ENCODE data around the gene MARCHF6.
A peak's percentile ranks its signal among the peaks of the same experiment; 100 is the strongest.
"Not testable (repeated sequence)": the region's sequence is repeated elsewhere in the genome, so short reads cannot be mapped to it uniquely, and the experiment has no call there.

MARCHF6 gene

GRCh38 chr5:10332301-10332700 lies 21.2 kb upstream of the MARCHF6 start:
- Mint-ChIP-seq H3K36me3 (ENCODE audit: low read depth) (no peaks in the 10 kb centered on the region), H3K4me3 (no peak overlapping the region), H3K9me3 (no peaks in the 10 kb centered on the region), H3K27me3 (peaks cover 35% of the 10 kb centered on the region), H3K4me1 (peaks cover 5% of the 10 kb centered on the region), H3K27ac (no peak overlapping the region)
- DNase-seq (no peak), ATAC-seq (peak; percentile 64)

- peaks cover 5% of the 10 kb centered on the region for H3K4me1 Mint-ChIP-seq
- H3K27ac Mint-ChIP-seq = no peak overlapping the region
- H3K27me3 Mint-ChIP-seq = peaks cover 35% of the 10 kb centered on the region
- H3K36me3 Mint-ChIP-seq (ENCODE audit: low read depth) = no peaks in the 10 kb centered on the region
- ATAC-seq (peak; percentile 44), DNase-seq (peak; percentile 26)
- peak overlapping the region; percentile 84 for H3K4me3 Mint-ChIP-seq
- H3K9me3 Mint-ChIP-seq = no peaks in the 10 kb centered on the region
These were observed 20.1 kb upstream of the MARCHF6 start for GRCh38 chr5:10333154-10334006.

- Mint-ChIP-seq H3K4me3 (no peak overlapping the region), H3K27ac (no peak overlapping the region), H3K9me3 (no peaks in the 10 kb centered on the region), H3K4me1 (peaks cover 5% of the 10 kb centered on the region), H3K27me3 (peaks cover 35% of the 10 kb centered on the region), H3K36me3 (ENCODE audit: low read depth) (no peaks in the 10 kb centered on the region)
- DNase-seq (no peak), ATAC-seq (no peak)
These were observed 18.7 kb upstream of the MARCHF6 start for GRCh38 chr5:10334831-10335230.

GRCh38 chr5:10335711-10336470 lies 17.6 kb upstream of the MARCHF6 start:
- no peak for ATAC-seq
- Mint-ChIP-seq H3K4me3 (no peak overlapping the region), H3K4me1 (peaks cover 5% of the 10 kb centered on the region)

GRCh38 chr5:10337107-10337506 lies 16.4 kb upstream of the MARCHF6 start:
- DNase-seq = no peak
- no peak for ATAC-seq
- H3K9me3 Mint-ChIP-seq = no peaks in the 10 kb centered on the region
- no peaks in the 10 kb centered on the region for H3K36me3 Mint-ChIP-seq (ENCODE audit: low read depth)
- H3K27ac Mint-ChIP-seq = no peak overlapping the region
- H3K27me3 Mint-ChIP-seq = peaks cover 23% of the 10 kb centered on the region
- no peak overlapping the region for H3K4me3 Mint-ChIP-seq
- peaks cover 5% of the 10 kb centered on the region for H3K4me1 Mint-ChIP-seq

More at GRCh38 chr5:10335711-10336470, 17.6 kb upstream of the MARCHF6 start:
- Mint-ChIP-seq H3K27ac (no peak overlapping the region), H3K27me3 (peaks cover 35% of the 10 kb centered on the region), H3K36me3 (ENCODE audit: low read depth) (no peaks in the 10 kb centered on the region), H3K9me3 (no peaks in the 10 kb centered on the region)
- DNase-seq = no peak

- ATAC-seq (no peak), DNase-seq (no peak)
- H3K36me3 Mint-ChIP-seq (ENCODE audit: low read depth) = no peaks in the 10 kb centered on the region
- H3K9me3 Mint-ChIP-seq = no peaks in the 10 kb centered on the region
- H3K4me1 Mint-ChIP-seq = peaks cover 5% of the 10 kb centered on the region
- no peak overlapping the region for H3K4me3 Mint-ChIP-seq
- H3K27ac Mint-ChIP-seq = no peak overlapping the region
- H3K27me3 Mint-ChIP-seq = peaks cover 19% of the 10 kb centered on the region
These were observed 15.5 kb upstream of the MARCHF6 start for GRCh38 chr5:10337986-10338385.

GRCh38 chr5:10338686-10339057 lies 14.8 kb upstream of the MARCHF6 start:
- H3K4me3 Mint-ChIP-seq = no peak overlapping the region
- H3K27me3 Mint-ChIP-seq = peaks cover 14% of the 10 kb centered on the region
- no peak overlapping the region for H3K27ac Mint-ChIP-seq
- DNase-seq (no peak), ATAC-seq (no peak)
- no peaks in the 10 kb centered on the region for H3K9me3 Mint-ChIP-seq
- H3K36me3 Mint-ChIP-seq (ENCODE audit: low read depth) = no peaks in the 10 kb centered on the region
- H3K4me1 Mint-ChIP-seq = no peaks in the 10 kb centered on the region

- H3K27me3 Mint-ChIP-seq = peaks cover 13% of the 10 kb centered on the region
- no peaks in the 10 kb centered on the region for H3K36me3 Mint-ChIP-seq (ENCODE audit: low read depth)
- ATAC-seq (no peak), DNase-seq (no peak)
- no peak overlapping the region for H3K27ac Mint-ChIP-seq
- no peaks in the 10 kb centered on the region for H3K9me3 Mint-ChIP-seq
- H3K4me1 Mint-ChIP-seq = no peaks in the 10 kb centered on the region
- no peak overlapping the region for H3K4me3 Mint-ChIP-seq
These were observed 14.3 kb upstream of the MARCHF6 start for GRCh38 chr5:10339058-10339811.

- H3K4me3 Mint-ChIP-seq = no peak overlapping the region
- no peak for ATAC-seq
- H3K9me3 Mint-ChIP-seq = no peaks in the 10 kb centered on the region
These were observed 13.5 kb upstream of the MARCHF6 start for GRCh38 chr5:10339958-10340357.

GRCh38 chr5:10343486-10343885 lies 10.0 kb upstream of the MARCHF6 start:
- Mint-ChIP-seq H3K4me1 (no peaks in the 10 kb centered on the region), H3K4me3 (no peak overlapping the region), H3K27me3 (no peaks in the 10 kb centered on the region), H3K9me3 (no peaks in the 10 kb centered on the region), H3K36me3 (ENCODE audit: low read depth) (no peaks in the 10 kb centered on the region), H3K27ac (no peak overlapping the region)
- no peak for ATAC-seq
- no peak for DNase-seq

More at GRCh38 chr5:10339958-10340357, 13.5 kb upstream of the MARCHF6 start:
- no peak for DNase-seq
- no peaks in the 10 kb centered on the region for H3K36me3 Mint-ChIP-seq (ENCODE audit: low read depth)
- no peaks in the 10 kb centered on the region for H3K4me1 Mint-ChIP-seq
- no peak overlapping the region for H3K27ac Mint-ChIP-seq
- peaks cover 5% of the 10 kb centered on the region for H3K27me3 Mint-ChIP-seq

- H3K27ac Mint-ChIP-seq; H3K36me3 Mint-ChIP-seq (ENCODE audit: low read depth); H3K27me3 Mint-ChIP-seq; DNase-seq; H3K9me3 Mint-ChIP-seq; ATAC-seq; H3K4me3 Mint-ChIP-seq; H3K4me1 Mint-ChIP-seq: not testable (repeated sequence)
These were observed 8.9 kb upstream of the MARCHF6 start for GRCh38 chr5:10344461-10345106.

- H3K27ac Mint-ChIP-seq = no peak overlapping the region
- H3K4me1 Mint-ChIP-seq = peaks cover 18% of the 10 kb centered on the region
- H3K9me3 Mint-ChIP-seq = no peaks in the 10 kb centered on the region
- H3K36me3 Mint-ChIP-seq (ENCODE audit: low read depth) = no peaks in the 10 kb centered on the region
- no peaks in the 10 kb centered on the region for H3K27me3 Mint-ChIP-seq
- DNase-seq = no peak
- no peak overlapping the region for H3K4me3 Mint-ChIP-seq
- ATAC-seq = no peak
These were observed 5.2 kb upstream of the MARCHF6 start for GRCh38 chr5:10348258-10348657.

GRCh38 chr5:10351199-10351905 lies 2.1 kb upstream of the MARCHF6 start:
- Mint-ChIP-seq H3K4me3 (no peak overlapping the region), H3K36me3 (ENCODE audit: low read depth) (peaks cover 8% of the 10 kb centered on the region), H3K27ac (no peak overlapping the region), H3K27me3 (no peaks in the 10 kb centered on the region), H3K4me1 (peaks cover 29% of the 10 kb centered on the region), H3K9me3 (no peaks in the 10 kb centered on the region)
- ATAC-seq (no peak), DNase-seq (no peak)

- ATAC-seq (no peak), DNase-seq (no peak)
- H3K27me3 Mint-ChIP-seq = no peaks in the 10 kb centered on the region
- peaks cover 35% of the 10 kb centered on the region for H3K4me1 Mint-ChIP-seq
- peak overlapping the region; percentile 90 for H3K4me3 Mint-ChIP-seq
- H3K9me3 Mint-ChIP-seq = no peaks in the 10 kb centered on the region
- H3K27ac Mint-ChIP-seq = peak overlapping the region; percentile 97
- peaks cover 8% of the 10 kb centered on the region for H3K36me3 Mint-ChIP-seq (ENCODE audit: low read depth)
These were observed 1.6 kb upstream of the MARCHF6 start for GRCh38 chr5:10351919-10352318.

Measured in activated naive CD8-positive, alpha-beta T cell treated with anti-CD3 and anti-CD28 coated beads, Interleukin-2, amount 50 U/mL, for 24 hours (primary cell).